ENCODE measurements around the gene VRK3.

GRCh38 chr19:49953416-49953815 lies 71.8 kb downstream of the VRK3 start:
- TF ChIP-seq CTCF (conservative IDR thresholded peaks at IDR 0.05 in 1 of 2, IDR thresholded peaks at IDR 0.05 in 1 of 2; ENCODE audit: extremely low read depth in 1 of 2, insufficient read depth in 1 of 2, low read depth in 1 of 2, low read length in 2 of 2) (no peak), EZH2 (IDR thresholded peaks at IDR 0.05; ENCODE audit: borderline replicate concordance, low read length) (no peak)

All from mammary epithelial cell (primary cell).